Activated naive CD8-positive, alpha-beta T cell treated with anti-CD3 and anti-CD28 coated beads, Interleukin-2, amount 50 U/mL, for 16 hours (primary cell): ENCODE results near the gene TNIK.
"Not testable (repeated sequence)": the region's sequence is repeated elsewhere in the genome, so short reads cannot be mapped to it uniquely, and the experiment has no call there.

Source experiments
- DNase-seq: peaks from one replicate; pipeline ENCODE4 v3.0.0-alpha.2; 2020; ENCODE audit warnings: low read depth, low spot score

TNIK gene

DNA sequence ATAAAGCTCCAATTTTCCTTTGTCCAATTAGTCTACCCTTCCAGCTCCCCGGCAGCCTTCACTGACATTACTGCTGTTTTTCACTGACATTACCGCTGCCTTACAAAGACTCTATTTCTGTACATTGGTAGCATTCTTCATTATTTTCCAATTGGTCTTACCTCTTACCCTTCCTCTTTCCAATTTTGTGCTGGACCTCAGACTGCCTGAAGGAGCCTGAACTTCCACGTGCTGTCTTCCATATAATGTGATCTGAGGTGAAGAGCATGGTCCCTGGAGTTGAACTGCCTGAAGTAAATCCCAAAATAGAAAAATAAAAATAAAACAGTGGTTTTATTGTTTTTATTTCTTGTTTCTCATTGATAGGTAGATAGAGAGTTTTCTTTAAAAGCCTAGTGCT is 9.2 kb upstream of the TNIK start:
- DNase-seq = no peak

DNA sequence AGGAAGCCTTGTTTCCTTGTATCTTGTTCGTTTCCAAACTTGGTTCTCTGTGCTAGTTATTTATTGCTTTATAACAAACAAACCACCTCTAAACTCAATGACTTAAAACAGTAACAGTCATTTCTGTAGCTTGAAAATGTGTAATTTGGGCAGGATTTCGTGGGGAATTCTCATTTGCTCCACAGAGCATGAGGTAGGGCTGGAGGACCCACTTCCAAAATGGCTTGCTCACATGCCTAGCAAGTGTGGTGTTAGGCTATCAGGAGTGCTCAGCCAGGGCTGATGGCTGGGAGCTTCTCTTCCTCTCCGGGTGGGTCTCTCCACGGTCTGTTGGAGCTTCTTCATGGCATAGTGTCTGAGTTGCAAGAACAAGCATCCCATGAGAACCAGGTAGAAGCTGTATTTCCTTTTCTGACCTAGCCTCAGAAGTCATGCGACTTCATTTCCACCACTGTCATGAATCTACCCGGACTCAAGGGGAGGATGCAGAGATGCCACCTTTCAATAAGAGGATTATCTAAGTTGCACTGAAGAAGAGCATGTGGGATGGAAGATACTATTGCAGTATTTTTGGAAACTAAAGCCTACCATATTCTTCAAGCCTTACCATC is 8.2 kb upstream of the TNIK start:
- DNase-seq = no peak

DNA sequence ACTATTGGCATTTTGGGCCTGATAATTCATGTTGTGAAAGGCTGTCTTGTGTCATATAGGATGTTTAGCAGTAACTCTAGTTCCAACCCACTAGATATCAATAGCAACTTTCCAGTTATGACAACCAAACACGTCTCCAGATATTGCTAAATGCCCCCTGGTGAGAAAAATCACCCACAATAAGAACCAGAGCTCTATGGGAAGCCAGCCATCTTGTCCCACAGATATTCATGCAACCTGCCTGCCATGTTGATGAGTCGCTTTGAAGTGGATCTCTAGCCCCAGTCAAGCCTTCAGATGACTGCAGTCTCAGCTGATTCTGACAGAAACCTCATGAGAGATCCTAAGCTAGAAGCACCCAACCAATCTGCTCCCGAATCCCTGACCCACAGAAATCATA is 5.6 kb upstream of the TNIK start:
- DNase-seq = no peak

DNA sequence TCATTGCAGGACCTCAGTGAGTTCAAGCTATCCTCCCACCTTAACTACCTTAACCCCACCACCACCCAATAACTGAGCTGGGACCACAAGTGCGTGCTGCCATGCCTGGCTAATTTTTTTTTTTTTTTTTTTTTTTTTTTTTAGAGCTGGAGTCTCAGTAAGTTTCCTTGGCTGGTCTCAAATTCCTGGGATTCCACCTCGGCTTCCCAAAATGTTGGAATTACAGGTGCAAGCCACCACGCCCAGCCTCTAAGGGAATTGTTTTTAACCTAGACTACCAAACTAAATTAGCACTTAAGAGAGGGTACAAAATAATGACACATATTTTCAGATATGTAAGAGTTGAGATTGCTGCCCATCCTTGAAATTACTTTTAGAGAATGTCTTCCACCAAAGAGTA is 4.3 kb upstream of the TNIK start:
- no peak for DNase-seq

GRCh38 chr3:171462224-171462623 is 2.0 kb upstream of the TNIK start:
- DNase-seq = no peak

GRCh38 chr3:171461525-171461917 is 1.3 kb upstream of the TNIK start:
- DNase-seq = no peak

DNA sequence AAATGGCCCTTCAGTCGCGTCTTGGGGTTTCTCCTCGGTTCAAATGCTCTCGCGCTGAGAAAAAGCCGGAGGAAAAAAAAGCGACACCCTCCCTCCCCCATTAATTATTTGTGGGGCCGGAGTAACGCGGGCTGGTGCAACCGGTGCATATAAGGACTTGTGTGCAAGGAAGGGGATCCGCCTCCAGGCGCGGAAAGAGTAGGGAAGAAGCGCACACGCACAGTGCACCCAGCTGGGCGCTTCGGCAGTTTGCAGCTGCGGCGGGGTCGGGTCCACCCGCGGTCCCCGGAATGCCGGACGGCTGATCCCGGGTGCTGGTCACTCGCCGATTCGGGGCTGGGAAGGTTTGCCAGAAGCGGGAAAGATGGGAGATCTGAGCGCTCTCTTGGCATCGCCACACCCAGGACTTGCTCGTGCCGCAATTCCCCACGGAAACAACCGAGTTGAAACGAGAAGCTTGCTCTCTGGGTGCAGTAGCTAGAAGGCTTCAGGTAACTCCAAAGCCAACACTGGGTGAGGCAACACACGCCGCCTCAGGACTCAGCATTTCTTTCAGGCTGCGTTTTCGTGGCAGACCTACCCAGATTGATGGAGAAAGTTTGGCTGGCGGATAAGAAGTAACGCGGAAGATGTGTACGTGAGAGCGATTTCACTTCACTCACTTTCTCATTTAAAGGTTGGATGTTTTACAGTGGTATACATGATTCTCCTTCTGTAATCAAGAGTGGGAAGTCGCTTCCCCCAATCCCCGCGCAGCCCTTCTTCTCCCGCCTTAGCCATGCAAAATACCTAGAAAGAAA is 720 bp upstream of the TNIK start:
- DNase-seq = no peak

GRCh38 chr3:171459137-171459941 is 866 bp downstream of the TNIK start:
- no peak for DNase-seq

- no peak for DNase-seq
Observed at GRCh38 chr3:171458864-171459136, 1.4 kb downstream of the TNIK start.

- DNase-seq = no peak
Observed at GRCh38 chr3:171458071-171458863, 1.9 kb downstream of the TNIK start.

DNA sequence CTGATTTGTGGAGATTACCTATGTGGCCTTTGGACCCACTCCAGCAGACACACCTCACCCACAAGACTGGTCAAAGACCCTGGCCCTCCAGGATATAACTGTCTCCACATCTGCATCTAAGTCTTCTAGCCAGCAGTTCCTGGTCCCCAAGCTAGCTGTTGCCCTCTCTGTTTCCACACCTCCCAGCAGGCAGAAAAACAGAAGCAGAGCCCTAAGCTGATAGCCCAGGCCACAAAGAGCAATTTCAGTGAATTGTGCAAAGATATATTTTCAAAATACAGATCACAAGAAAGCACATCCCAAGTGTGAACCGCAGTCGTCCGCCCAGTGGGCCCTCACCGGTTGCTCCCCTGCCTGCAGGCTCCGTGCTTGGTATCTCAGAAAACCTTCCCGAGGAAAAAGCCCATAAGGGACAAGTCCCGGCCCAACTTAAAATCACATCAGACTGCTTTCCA is 2.6 kb downstream of the TNIK start:
- no peak for DNase-seq

DNA sequence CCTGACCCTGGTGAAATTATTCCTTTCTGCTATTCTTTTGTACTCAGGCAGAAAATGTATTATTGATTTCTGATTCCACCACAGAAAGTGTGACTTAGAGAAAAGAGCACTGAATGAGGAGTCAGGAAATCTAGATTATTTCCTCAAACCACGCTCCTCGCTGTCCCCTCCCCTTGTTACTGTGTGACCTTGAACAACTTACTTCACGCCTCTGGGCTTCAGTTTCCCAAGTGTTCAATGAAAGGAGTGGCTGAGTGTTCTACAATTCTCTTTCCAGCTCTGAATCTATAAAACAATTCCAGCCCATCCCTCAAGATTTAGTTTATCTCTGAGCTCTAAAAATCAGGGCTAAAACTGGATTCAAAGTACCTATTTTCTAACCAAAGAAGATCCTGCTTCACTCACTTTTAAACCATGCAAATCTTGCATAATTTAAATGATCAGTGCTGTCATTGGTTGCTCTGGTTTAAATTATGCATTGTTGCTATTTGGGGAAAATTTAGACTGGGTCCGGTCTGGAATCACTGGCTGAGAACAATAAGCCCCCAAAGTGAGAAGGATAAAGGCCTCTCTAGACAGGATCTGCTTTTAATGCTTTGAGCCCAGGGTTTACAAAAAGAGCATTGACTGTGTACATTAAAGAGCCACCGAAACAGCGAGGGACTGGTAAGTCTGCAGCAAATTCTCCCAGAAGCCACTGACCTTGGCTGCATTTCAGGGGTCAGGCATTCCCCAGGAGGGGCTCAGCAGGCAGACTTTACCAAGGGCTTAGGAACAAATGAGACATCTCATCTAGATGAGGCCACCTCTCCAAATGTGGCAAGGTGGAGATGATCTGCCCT is 3.2 kb downstream of the TNIK start:
- DNase-seq = no peak

- DNase-seq = no peak
Observed at GRCh38 chr3:171455603-171456550, 4.3 kb downstream of the TNIK start.

GRCh38 chr3:171454041-171454440 is 6.2 kb downstream of the TNIK start:
- no peak for DNase-seq

DNA sequence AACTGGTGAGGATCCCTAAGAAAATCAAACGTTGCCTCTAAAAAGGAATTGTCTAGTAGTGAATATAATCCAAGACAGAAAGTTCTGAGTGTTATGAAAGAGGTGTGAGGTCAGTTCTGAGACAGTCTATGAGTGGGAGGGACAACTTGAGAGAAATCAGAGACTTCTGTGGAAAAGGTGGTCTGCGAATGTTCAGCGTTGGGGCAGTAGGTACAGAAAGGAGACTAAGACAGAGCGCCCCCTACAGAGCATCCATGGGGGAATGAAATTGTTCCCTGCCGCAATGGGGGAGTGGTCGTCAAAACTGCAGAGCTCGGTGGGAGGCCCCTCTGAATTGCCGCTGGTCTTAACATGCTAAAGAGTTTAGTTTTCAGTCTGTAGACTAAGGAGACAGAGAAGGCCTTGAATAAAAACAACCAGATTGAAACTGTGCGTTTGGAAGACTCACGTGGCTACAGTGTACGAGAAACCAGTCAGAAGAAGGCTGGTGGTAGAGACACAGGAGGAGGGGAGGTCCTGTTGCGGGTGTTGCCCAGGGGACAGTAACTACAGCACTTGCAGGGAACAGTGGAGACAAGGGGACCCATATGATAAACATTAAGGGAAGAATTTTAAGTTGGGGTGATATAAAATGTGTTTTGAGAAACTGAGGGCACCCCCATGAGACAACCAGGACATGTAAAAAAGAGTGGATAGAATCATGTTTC is 6.9 kb downstream of the TNIK start:
- no peak for DNase-seq

DNA sequence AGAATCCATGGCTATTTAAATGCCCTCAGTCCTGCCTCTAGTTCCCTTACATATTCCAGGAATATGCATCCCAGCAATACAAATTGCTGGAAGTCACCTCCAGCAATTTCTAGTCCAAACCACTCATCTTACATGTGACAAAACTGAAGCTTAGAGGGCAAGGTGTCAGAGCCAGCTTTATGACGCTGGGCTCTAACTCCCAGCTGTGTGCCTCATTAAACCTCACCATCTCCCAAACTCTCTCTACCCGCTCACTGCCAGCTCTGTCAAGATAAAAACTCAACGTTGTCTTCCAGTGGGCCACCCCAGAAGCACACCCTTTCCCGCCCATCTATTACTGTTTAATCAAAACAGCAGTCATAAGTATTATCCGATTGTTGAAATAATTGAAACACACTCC is 7.9 kb downstream of the TNIK start:
- no peak for DNase-seq

DNA sequence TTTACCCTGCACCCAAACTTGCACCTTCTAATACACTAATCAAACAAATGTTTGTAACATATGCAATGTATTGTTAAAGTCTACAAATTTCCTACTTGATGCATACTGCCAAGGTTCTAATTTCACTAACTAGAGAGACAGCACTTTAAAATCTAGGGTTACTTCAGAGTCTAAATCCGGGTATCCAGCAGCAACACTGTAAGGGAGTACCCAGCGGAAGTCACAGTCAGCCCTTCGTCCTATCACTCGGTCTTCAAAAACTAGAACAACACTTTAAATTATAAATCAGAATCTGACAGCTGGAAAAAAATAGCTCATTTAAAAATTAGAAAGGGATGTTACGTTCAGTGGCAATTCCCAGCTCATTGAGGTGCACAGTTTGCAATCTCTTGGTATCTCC is 8.3 kb downstream of the TNIK start:
- no peak for DNase-seq

GRCh38 chr3:171447579-171447891 is 12.7 kb downstream of the TNIK start:
- DNase-seq = not testable (repeated sequence)

GRCh38 chr3:171446801-171447578 is 13.2 kb downstream of the TNIK start:
- DNase-seq = no peak
